ENCODE data around the gene PIK3CG. TPM values are rescaled to one million over a fixed set of nuclear protein-coding genes. Genes with fewer than 3 reads are reported as not detected.
"Not testable (repeated sequence)": the region's sequence is repeated elsewhere in the genome, so short reads cannot be mapped to it uniquely, and the experiment has no call there.

Gene PIK3CG
- total RNA-seq, 4 donors from 2014 or later = 4.6 to 13.5 (median 10.2) TPM

GRCh38 chr7:106952001-106952657 lies 87.0 kb downstream of the PIK3CG start:
- no peak for DNase-seq
- Histone ChIP-seq H3K4me3 (no peak overlapping the region), H3K4me1 (no peaks in the 10 kb centered on the region), H3K36me3 (no peaks in the 10 kb centered on the region), H3K27me3 (no peaks in the 10 kb centered on the region), H3K9me3 (no peaks in the 10 kb centered on the region), H3K27ac (no peak overlapping the region)
- intact Hi-C loops (cut with DNase I; ENCODE audit: low total_unique reads) = no loop called here
- TF ChIP-seq POLR2A (IDR thresholded peaks at IDR 0.05) (no peak), CTCF (IDR thresholded peaks at IDR 0.05) (no peak)

DNA sequence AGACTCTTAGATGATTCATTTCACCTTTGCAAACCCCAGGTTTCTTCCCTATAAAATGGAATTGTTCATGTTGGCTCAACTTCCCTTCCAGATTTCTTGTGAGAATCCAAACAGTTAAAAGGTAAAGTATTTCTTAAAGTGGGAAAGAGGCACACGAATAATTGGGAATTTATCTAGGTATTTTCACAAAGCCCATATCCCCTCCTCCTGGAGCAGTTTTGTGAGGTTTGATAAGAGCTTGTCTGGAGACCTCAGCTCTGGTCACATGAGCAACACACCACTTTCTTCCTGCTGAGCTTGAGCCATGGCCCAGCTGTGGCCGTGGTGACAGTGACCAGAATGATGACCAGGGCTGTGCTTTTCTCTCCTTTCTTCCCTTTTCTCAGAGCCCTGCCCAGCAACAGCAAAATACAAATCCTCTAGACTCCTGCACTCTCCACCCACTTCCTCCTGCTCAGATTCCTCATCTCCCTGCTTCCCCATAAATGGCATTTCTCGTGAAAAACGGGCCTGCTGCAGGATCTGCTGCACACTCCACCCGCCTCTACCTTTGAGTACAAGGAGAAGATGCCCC lies 87.7 kb downstream of the PIK3CG start:
- no peak for TF ChIP-seq CTCF (IDR thresholded peaks at IDR 0.05)
- TF ChIP-seq POLR2A (IDR thresholded peaks at IDR 0.05) = no peak
- intact Hi-C loops (cut with DNase I; ENCODE audit: low total_unique reads) = no loop called here
- Histone ChIP-seq H3K4me3 (no peak overlapping the region), H3K4me1 (no peaks in the 10 kb centered on the region), H3K36me3 (no peaks in the 10 kb centered on the region), H3K27me3 (no peaks in the 10 kb centered on the region), H3K9me3 (no peaks in the 10 kb centered on the region), H3K27ac (no peak overlapping the region)
- DNase-seq = no peak

- H3K27me3 ChIP-seq = no peaks in the 10 kb centered on the region
- DNase-seq = no peak
- no peak overlapping the region for H3K27ac ChIP-seq
- H3K4me1 ChIP-seq = no peaks in the 10 kb centered on the region
- no peaks in the 10 kb centered on the region for H3K9me3 ChIP-seq
- no peak for TF ChIP-seq POLR2A (IDR thresholded peaks at IDR 0.05)
- no peak for TF ChIP-seq CTCF (IDR thresholded peaks at IDR 0.05)
- H3K4me3 ChIP-seq = no peak overlapping the region
- intact Hi-C loops (cut with DNase I; ENCODE audit: low total_unique reads) = no loop called here
- H3K36me3 ChIP-seq = no peaks in the 10 kb centered on the region
Observed at GRCh38 chr7:106954840-106955239, 89.8 kb downstream of the PIK3CG start.

GRCh38 chr7:106955857-106956256 lies 90.8 kb downstream of the PIK3CG start:
- H3K4me1 ChIP-seq; H3K27me3 ChIP-seq; H3K4me3 ChIP-seq; H3K27ac ChIP-seq; DNase-seq; H3K9me3 ChIP-seq; intact Hi-C loops (cut with DNase I; ENCODE audit: low total_unique reads); H3K36me3 ChIP-seq: not testable (repeated sequence)

Other genes with a start within 250 kb of the PIK3CG start
- gene CCDC71L, start 204.1 kb upstream of the PIK3CG start, total RNA-seq = 10 to 100 TPM in 3 of 4 donors, 1 to 10 TPM in 1; 9.1 to 30.9 (median 18.8) TPM
- 10 to 100 TPM; 17.5 to 30.5 (median 22.9) TPM for gene PRKAR2B, start 179.4 kb downstream of the PIK3CG start, total RNA-seq